OCI-LY3 (cell line): ENCODE measurements around the gene HOXD1.

Experiments used
- CTCF ChIP-seq: fragments of 200-600, 300-600 bp; sonication (generic); IDR thresholded peaks from 2 replicates; pipeline ENCODE4 v1.5.1; 2014; ENCODE audit warnings: antibody characterized with exemption, low read length, low read depth
- EZH2phosphoT487 ChIP-seq: fragments of 200-600 bp; shearing (Covaris generic); IDR thresholded peaks from 2 replicates; pipeline ENCODE4 v1.6.1; 2018; ENCODE audit warnings: antibody characterized with exemption, mixed run types, low read depth

- TF ChIP-seq CTCF (no peak), EZH2phosphoT487 (no peak)
These were observed 3.7 kb upstream of the HOXD1 start for GRCh38 chr2:176184749-176185148.
